B cell (primary cell): ENCODE results near the gene ADH7.

Experiments used
- CTCF ChIP-seq: fragments of 200-600 bp; IDR thresholded peaks from one replicate; pipeline ENCODE4 v1.8.0; 2022; ENCODE audit warnings: antibody characterized with exemption, mild to moderate bottlenecking
- EZH2 ChIP-seq: IDR thresholded peaks from 2 replicates; pipeline ENCODE4 v1.6.1; 2012; ENCODE audit warnings: borderline replicate concordance, low read depth, mild to moderate bottlenecking, moderate library complexity, low read length; ENCODE audit not compliant: insufficient read depth, poor library complexity, severe bottlenecking

- TF ChIP-seq CTCF, result peak; percentile 94
- no peak for TF ChIP-seq EZH2
These were observed 29.6 kb downstream of the ADH7 start for GRCh38 chr4:99405433-99406115.
